ENCODE data around the gene ENTPD3. TPM values are rescaled to one million over a fixed set of nuclear protein-coding genes. Genes with fewer than 3 reads are reported as not detected.

ENTPD3 gene
- total RNA-seq, 4 donors from 2014 or later = 4.2 to 9.0 (median 6.7) TPM

DNA sequence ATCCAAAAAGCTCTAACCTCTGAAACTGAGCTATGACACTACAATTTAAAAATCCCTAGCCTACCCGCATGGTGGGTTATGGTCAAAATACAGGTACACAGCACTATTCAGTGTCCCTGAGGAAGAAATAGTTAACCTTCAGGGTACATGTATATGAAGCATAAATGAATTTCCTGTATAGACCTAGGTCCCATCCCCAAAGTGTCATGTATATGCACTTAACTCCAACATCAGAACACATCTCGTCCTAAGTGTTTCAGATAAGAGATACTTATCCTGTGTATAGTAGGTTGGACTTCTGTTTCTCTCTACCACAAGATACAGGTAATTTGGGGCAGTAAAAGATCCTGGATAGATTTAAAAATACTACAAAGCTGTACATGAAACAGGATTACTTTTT is 76.6 kb downstream of the ENTPD3 start:
- Histone ChIP-seq H3K4me3 (no peak overlapping the region), H3K27ac (no peak overlapping the region), H3K9me3 (no peaks in the 10 kb centered on the region), H3K4me1 (peaks cover 10% of the 10 kb centered on the region), H3K36me3 (peaks cover 58% of the 10 kb centered on the region), H3K27me3 (no peaks in the 10 kb centered on the region)
- no peak for DNase-seq (ENCODE audit: low spot score in 2 of 2)
- no peak for TF ChIP-seq POLR2A (IDR thresholded peaks at IDR 0.05)
- no peak for TF ChIP-seq CTCF (IDR thresholded peaks at IDR 0.05)
- TF ChIP-seq POLR2AphosphoS5 (IDR thresholded peaks at IDR 0.05) = no peak
- TF ChIP-seq EP300 (IDR thresholded peaks at IDR 0.05) = no peak
- 94% methylated on average over 2 of the region's 2 CpGs for WGBS

- H3K36me3 ChIP-seq = peaks cover 48% of the 10 kb centered on the region
- TF ChIP-seq POLR2AphosphoS5 (IDR thresholded peaks at IDR 0.05) = no peak
- no peak for TF ChIP-seq EP300 (IDR thresholded peaks at IDR 0.05)
- TF ChIP-seq CTCF (IDR thresholded peaks at IDR 0.05) = no peak
- no peak for TF ChIP-seq POLR2A (IDR thresholded peaks at IDR 0.05)
- no peak overlapping the region for H3K27ac ChIP-seq
- WGBS = 60% methylated on average over 8 of the region's 9 CpGs
- DNase-seq (ENCODE audit: low spot score in 2 of 2) = no peak
- H3K27me3 ChIP-seq = no peaks in the 10 kb centered on the region
- no peak overlapping the region for H3K4me3 ChIP-seq
- H3K4me1 ChIP-seq = peaks cover under 1% of the 10 kb centered on the region
- no peaks in the 10 kb centered on the region for H3K9me3 ChIP-seq
These were observed 77.5 kb downstream of the ENTPD3 start for GRCh38 chr3:40464339-40465110.

GRCh38 chr3:40465111-40465407 is 78.1 kb downstream of the ENTPD3 start:
- DNase-seq (ENCODE audit: low spot score in 2 of 2) = no peak
- Histone ChIP-seq H3K27ac (no peak overlapping the region), H3K36me3 (peaks cover 44% of the 10 kb centered on the region), H3K4me3 (no peak overlapping the region), H3K27me3 (no peaks in the 10 kb centered on the region), H3K4me1 (no peaks in the 10 kb centered on the region), H3K9me3 (no peaks in the 10 kb centered on the region)
- WGBS = 71% methylated on average over 4 of the region's 4 CpGs
- TF ChIP-seq POLR2AphosphoS5 (IDR thresholded peaks at IDR 0.05) (no peak), EP300 (IDR thresholded peaks at IDR 0.05) (no peak), CTCF (IDR thresholded peaks at IDR 0.05) (no peak), POLR2A (IDR thresholded peaks at IDR 0.05) (no peak)

DNA sequence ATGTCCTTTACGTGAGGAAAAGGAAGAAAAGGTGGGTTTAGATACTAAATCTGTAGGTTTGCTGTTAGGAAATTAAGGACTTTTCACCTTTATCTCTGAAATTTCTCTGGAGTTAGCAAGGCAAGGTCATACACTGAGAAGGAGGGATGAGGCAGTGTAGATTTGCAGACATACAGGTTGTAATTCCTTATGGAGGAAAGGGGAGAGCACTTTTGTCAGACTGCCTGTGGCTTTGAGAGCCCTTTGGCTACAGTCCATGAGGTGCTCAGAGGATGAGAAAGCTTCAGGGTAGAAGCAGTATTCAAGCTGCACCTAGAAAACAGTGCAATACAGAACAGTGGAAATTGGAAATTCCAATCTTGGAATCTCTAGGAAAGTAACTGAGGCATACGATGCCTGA is 78.5 kb downstream of the ENTPD3 start:
- no peaks in the 10 kb centered on the region for H3K9me3 ChIP-seq
- H3K27ac ChIP-seq = no peak overlapping the region
- H3K36me3 ChIP-seq = peaks cover 40% of the 10 kb centered on the region
- no peaks in the 10 kb centered on the region for H3K27me3 ChIP-seq
- H3K4me3 ChIP-seq = no peak overlapping the region
- WGBS = 80% methylated on average over 2 of the region's 2 CpGs
- H3K4me1 ChIP-seq = no peaks in the 10 kb centered on the region
- TF ChIP-seq CTCF (IDR thresholded peaks at IDR 0.05) = no peak
- TF ChIP-seq EP300 (IDR thresholded peaks at IDR 0.05) = no peak
- no peak for DNase-seq (ENCODE audit: low spot score in 2 of 2)

DNA sequence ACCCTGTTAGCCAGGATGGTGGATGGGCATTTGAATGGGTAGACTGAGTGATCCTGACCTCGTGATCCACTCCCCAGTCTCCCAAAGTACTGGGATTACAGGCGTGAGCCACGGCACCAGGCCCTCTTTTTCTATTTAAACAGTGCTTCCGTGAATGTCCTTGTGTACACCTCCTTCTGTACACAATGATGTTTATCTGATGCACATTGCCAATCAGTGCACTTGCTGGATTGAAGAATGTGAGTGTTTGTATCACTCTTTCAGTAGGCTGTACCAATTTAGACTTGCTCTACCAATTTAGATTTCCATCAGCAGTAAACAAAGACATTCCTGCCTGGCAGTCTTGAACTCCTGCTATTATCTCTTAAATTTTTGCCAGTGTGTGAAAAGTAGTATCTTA is 81.0 kb downstream of the ENTPD3 start:
- TF ChIP-seq POLR2A (IDR thresholded peaks at IDR 0.05) = no peak
- TF ChIP-seq CTCF (IDR thresholded peaks at IDR 0.05) = no peak
- no peak for TF ChIP-seq EP300 (IDR thresholded peaks at IDR 0.05)
- no peak for TF ChIP-seq POLR2AphosphoS5 (IDR thresholded peaks at IDR 0.05)
- Histone ChIP-seq H3K27ac (no peak overlapping the region), H3K4me1 (no peaks in the 10 kb centered on the region), H3K9me3 (no peaks in the 10 kb centered on the region), H3K36me3 (peaks cover 14% of the 10 kb centered on the region), H3K27me3 (no peaks in the 10 kb centered on the region), H3K4me3 (no peak overlapping the region)
- WGBS = 95% methylated on average over 4 of the region's 4 CpGs
- no peak for DNase-seq (ENCODE audit: low spot score in 2 of 2)

Data from suprapubic skin (tissue), 4 donors.